ENCODE results near the gene SRL.
A peak's percentile ranks its signal among the peaks of the same experiment; 100 is the strongest.

Gene SRL

GRCh38 chr16:4218202-4218601 is 23.7 kb downstream of the SRL start:
- H3K36me3 ChIP-seq (replicated peaks in 1 of 2; ENCODE audit: control insufficient read depth in 2 of 2, insufficient read depth in 2 of 2, low read length in 2 of 2), result no peaks in the 10 kb centered on the region
- peaks cover 13 to 15% of the 10 kb centered on the region in 2 donors for H3K4me1 ChIP-seq (ENCODE audit: control insufficient read depth in 2 of 2, insufficient read depth in 1 of 2, low read depth in 1 of 2, low read length in 2 of 2)
- H2BK120ac ChIP-seq (ENCODE audit: low read depth, low read length), result no peak overlapping the region
- peak overlapping the region; percentile 11 for H2AK5ac ChIP-seq (ENCODE audit: low read depth, low read length)
- no peak overlapping the region for H2BK12ac ChIP-seq (ENCODE audit: low read length)
- DNase-seq (ENCODE audit: low spot score), result no peak
- no peak overlapping the region for H4K8ac ChIP-seq (ENCODE audit: low read depth, low read length)
- H3K4ac ChIP-seq (ENCODE audit: low read length), result no peak overlapping the region
- H3K4me2 ChIP-seq (ENCODE audit: insufficient read depth, low read length, poor library complexity, severe bottlenecking), result no peak overlapping the region
- H3K27me3 ChIP-seq (ENCODE audit: control insufficient read depth in 3 of 3, insufficient read depth in 3 of 3, low read depth in 1 of 3, low read length in 3 of 3), result peaks cover 0 to 12% (median 0%) of the 10 kb centered on the region in 3 experiments
- H3K4me3 ChIP-seq (ENCODE audit: low read length in 2 of 2), result peak overlapping the region in 1 of 2 donors; percentile 9
- H3K18ac ChIP-seq (ENCODE audit: low read length), result peak overlapping the region; percentile 40
- H3K23ac ChIP-seq (ENCODE audit: low read depth, low read length, poor library complexity), result peak overlapping the region; percentile 25
- H2BK5ac ChIP-seq (ENCODE audit: low read length), result no peak overlapping the region
- H4K91ac ChIP-seq (ENCODE audit: low read depth, low read length, poor library complexity), result no peak overlapping the region
- no CpG with 5 or more reads among the region's 14 CpGs for WGBS, 2 donors (ENCODE audit: extremely low coverage in 2 of 2, insufficient read length in 2 of 2, insufficient replicate concordance in 1 of 2)
- H3K9me3 ChIP-seq (replicated peaks in 1 of 2; ENCODE audit: control insufficient read depth in 2 of 2, insufficient read depth in 1 of 2, low read depth in 1 of 2, low read length in 2 of 2), result peaks cover 0 to 2% of the 10 kb centered on the region in 2 donors
- H3K9ac ChIP-seq (ENCODE audit: low read depth, low read length, poor library complexity), result no peak overlapping the region
- no peak overlapping the region for H3K14ac ChIP-seq (ENCODE audit: low read length)
- no peak overlapping the region for H2BK15ac ChIP-seq (ENCODE audit: low read length)
- H2AFZ ChIP-seq (ENCODE audit: low read length), result peak overlapping the region; percentile 85
- no peaks in the 10 kb centered on the region for H3K79me1 ChIP-seq (ENCODE audit: low read depth, low read length)
- H3K27ac ChIP-seq (replicated peaks; ENCODE audit: low read length), result no peak overlapping the region

- H3K27ac ChIP-seq (replicated peaks; ENCODE audit: low read length), result no peak overlapping the region
These were observed 24.4 kb downstream of the SRL start for GRCh38 chr16:4217204-4218131.

DNA sequence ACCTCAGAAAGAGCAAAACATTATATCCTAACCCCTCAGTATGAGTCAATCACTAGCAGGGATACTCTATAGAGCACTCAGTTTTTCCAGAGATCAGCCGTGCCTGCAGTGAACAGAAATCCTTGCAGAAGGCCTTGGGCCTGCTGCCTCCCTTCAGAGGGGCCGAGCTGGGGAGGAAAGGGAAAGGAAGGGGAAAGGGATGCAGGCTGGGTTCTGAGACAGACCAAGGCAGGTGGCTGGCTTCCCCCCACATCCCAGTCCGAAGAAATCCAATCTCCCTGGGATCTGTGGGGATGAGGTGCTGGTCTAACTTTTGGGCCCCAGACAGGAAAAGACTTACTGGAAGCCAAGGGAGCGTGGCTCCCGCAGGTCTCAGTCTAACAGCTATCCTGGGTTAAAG is 25.3 kb downstream of the SRL start:
- H3K14ac ChIP-seq (ENCODE audit: low read length), result no peak overlapping the region
- no peak overlapping the region for H2AFZ ChIP-seq (ENCODE audit: low read length)
- no peak overlapping the region for H3K18ac ChIP-seq (ENCODE audit: low read length)
- H2BK120ac ChIP-seq (ENCODE audit: low read depth, low read length), result no peak overlapping the region
- H3K79me1 ChIP-seq (ENCODE audit: low read depth, low read length), result no peaks in the 10 kb centered on the region
- no peak overlapping the region for H2AK5ac ChIP-seq (ENCODE audit: low read depth, low read length)
- no peak overlapping the region for H2BK12ac ChIP-seq (ENCODE audit: low read length)
- H3K36me3 ChIP-seq (replicated peaks in 1 of 2; ENCODE audit: control insufficient read depth in 2 of 2, insufficient read depth in 2 of 2, low read length in 2 of 2), result no peaks in the 10 kb centered on the region
- WGBS, 2 donors (ENCODE audit: extremely low coverage in 2 of 2, insufficient read length in 2 of 2, insufficient replicate concordance in 1 of 2), result no CpG with 5 or more reads among the region's 5 CpGs
- H4K91ac ChIP-seq (ENCODE audit: low read depth, low read length, poor library complexity), result no peak overlapping the region
- no peak overlapping the region for H3K27ac ChIP-seq (replicated peaks; ENCODE audit: low read length)
- no peak overlapping the region for H3K4me2 ChIP-seq (ENCODE audit: insufficient read depth, low read length, poor library complexity, severe bottlenecking)
- H3K9ac ChIP-seq (ENCODE audit: low read depth, low read length, poor library complexity), result no peak overlapping the region
- peaks cover 0 to 12% (median 0%) of the 10 kb centered on the region in 3 experiments for H3K27me3 ChIP-seq (ENCODE audit: control insufficient read depth in 3 of 3, insufficient read depth in 3 of 3, low read depth in 1 of 3, low read length in 3 of 3)
- H4K8ac ChIP-seq (ENCODE audit: low read depth, low read length), result no peak overlapping the region
- no peak overlapping the region for H2BK5ac ChIP-seq (ENCODE audit: low read length)
- peaks cover 13 to 15% of the 10 kb centered on the region in 2 donors for H3K4me1 ChIP-seq (ENCODE audit: control insufficient read depth in 2 of 2, insufficient read depth in 1 of 2, low read depth in 1 of 2, low read length in 2 of 2)
- H3K4me3 ChIP-seq (ENCODE audit: low read length in 2 of 2), result no peak overlapping the region
- H2BK15ac ChIP-seq (ENCODE audit: low read length), result no peak overlapping the region
- DNase-seq (ENCODE audit: low spot score), result no peak
- no peak overlapping the region for H3K23ac ChIP-seq (ENCODE audit: low read depth, low read length, poor library complexity)
- H3K9me3 ChIP-seq (replicated peaks in 1 of 2; ENCODE audit: control insufficient read depth in 2 of 2, insufficient read depth in 1 of 2, low read depth in 1 of 2, low read length in 2 of 2), result peaks cover 0 to 1% of the 10 kb centered on the region in 2 donors
- no peak overlapping the region for H3K4ac ChIP-seq (ENCODE audit: low read length)

More at GRCh38 chr16:4217204-4218131, 24.4 kb downstream of the SRL start:
- Histone ChIP-seq H4K8ac (ENCODE audit: low read depth, low read length) (no peak overlapping the region), H3K14ac (ENCODE audit: low read length) (no peak overlapping the region), H3K9me3 (replicated peaks in 1 of 2; ENCODE audit: control insufficient read depth in 2 of 2, insufficient read depth in 1 of 2, low read depth in 1 of 2, low read length in 2 of 2) (peaks cover 0 to 2% of the 10 kb centered on the region in 2 donors), H2BK12ac (ENCODE audit: low read length) (no peak overlapping the region), H3K4me2 (ENCODE audit: insufficient read depth, low read length, poor library complexity, severe bottlenecking) (no peak overlapping the region), H3K4ac (ENCODE audit: low read length) (no peak overlapping the region), H2BK120ac (ENCODE audit: low read depth, low read length) (no peak overlapping the region), H3K36me3 (replicated peaks in 1 of 2; ENCODE audit: control insufficient read depth in 2 of 2, insufficient read depth in 2 of 2, low read length in 2 of 2) (no peaks in the 10 kb centered on the region), H4K91ac (ENCODE audit: low read depth, low read length, poor library complexity) (no peak overlapping the region), H2BK5ac (ENCODE audit: low read length) (no peak overlapping the region), H3K79me1 (ENCODE audit: low read depth, low read length) (no peaks in the 10 kb centered on the region), H3K27me3 (ENCODE audit: control insufficient read depth in 3 of 3, insufficient read depth in 3 of 3, low read depth in 1 of 3, low read length in 3 of 3) (peaks cover 0 to 12% (median 0%) of the 10 kb centered on the region in 3 experiments), H3K4me3 (ENCODE audit: low read length in 2 of 2) (no peak overlapping the region), H3K18ac (ENCODE audit: low read length) (peak overlapping the region; percentile 44), H3K23ac (ENCODE audit: low read depth, low read length, poor library complexity) (no peak overlapping the region), H3K9ac (ENCODE audit: low read depth, low read length, poor library complexity) (peak overlapping the region; percentile 53), H3K4me1 (ENCODE audit: control insufficient read depth in 2 of 2, insufficient read depth in 1 of 2, low read depth in 1 of 2, low read length in 2 of 2) (peaks cover 13 to 15% of the 10 kb centered on the region in 2 donors), H2BK15ac (ENCODE audit: low read length) (no peak overlapping the region), H2AFZ (ENCODE audit: low read length) (peak overlapping the region; percentile 85), H2AK5ac (ENCODE audit: low read depth, low read length) (no peak overlapping the region)
- no peak for DNase-seq (ENCODE audit: low spot score)
- WGBS, 2 donors (ENCODE audit: extremely low coverage in 2 of 2, insufficient read length in 2 of 2, insufficient replicate concordance in 1 of 2), result no CpG with 5 or more reads among the region's 20 CpGs

GRCh38 chr16:4215106-4215505 is 26.8 kb downstream of the SRL start:
- Histone ChIP-seq H2BK120ac (ENCODE audit: low read depth, low read length) (no peak overlapping the region), H3K4me3 (ENCODE audit: low read length in 2 of 2) (no peak overlapping the region), H3K27me3 (ENCODE audit: control insufficient read depth in 3 of 3, insufficient read depth in 3 of 3, low read depth in 1 of 3, low read length in 3 of 3) (peaks cover 0 to 12% (median 0%) of the 10 kb centered on the region in 3 experiments), H3K4me2 (ENCODE audit: insufficient read depth, low read length, poor library complexity, severe bottlenecking) (no peak overlapping the region), H3K9ac (ENCODE audit: low read depth, low read length, poor library complexity) (no peak overlapping the region), H3K23ac (ENCODE audit: low read depth, low read length, poor library complexity) (no peak overlapping the region), H3K14ac (ENCODE audit: low read length) (no peak overlapping the region), H4K91ac (ENCODE audit: low read depth, low read length, poor library complexity) (no peak overlapping the region), H3K9me3 (replicated peaks in 1 of 2; ENCODE audit: control insufficient read depth in 2 of 2, insufficient read depth in 1 of 2, low read depth in 1 of 2, low read length in 2 of 2) (no peaks in the 10 kb centered on the region), H2BK12ac (ENCODE audit: low read length) (no peak overlapping the region), H3K4me1 (ENCODE audit: control insufficient read depth in 2 of 2, insufficient read depth in 1 of 2, low read depth in 1 of 2, low read length in 2 of 2) (peaks cover 13 to 15% of the 10 kb centered on the region in 2 donors), H3K18ac (ENCODE audit: low read length) (no peak overlapping the region), H2BK15ac (ENCODE audit: low read length) (no peak overlapping the region), H4K8ac (ENCODE audit: low read depth, low read length) (no peak overlapping the region), H3K4ac (ENCODE audit: low read length) (no peak overlapping the region), H3K27ac (replicated peaks; ENCODE audit: low read length) (no peak overlapping the region), H3K36me3 (replicated peaks in 1 of 2; ENCODE audit: control insufficient read depth in 2 of 2, insufficient read depth in 2 of 2, low read length in 2 of 2) (no peaks in the 10 kb centered on the region), H3K79me1 (ENCODE audit: low read depth, low read length) (no peaks in the 10 kb centered on the region), H2BK5ac (ENCODE audit: low read length) (no peak overlapping the region), H2AK5ac (ENCODE audit: low read depth, low read length) (no peak overlapping the region), H2AFZ (ENCODE audit: low read length) (no peak overlapping the region)
- WGBS, 2 donors (ENCODE audit: extremely low coverage in 2 of 2, insufficient read length in 2 of 2, insufficient replicate concordance in 1 of 2), result no CpG with 5 or more reads among the region's 2 CpGs
- no peak for DNase-seq (ENCODE audit: low spot score)

All from neuronal stem cell (in vitro differentiated cells).